Osteocyte (in vitro differentiated cells): Measurements from ENCODE around the gene MED8. TPM values are rescaled to one million over a fixed set of nuclear protein-coding genes. Genes with fewer than 3 reads are reported as not detected.

Source experiments
- DNase-seq: peaks from one replicate; pipeline ENCODE4 v3.0.0; 2021; ENCODE audit warnings: mixed read lengths; ENCODE audit not compliant: unreplicated experiment; ENCODE audit errors: extremely low spot score
- H3K27ac Mint-ChIP-seq: one replicate; pipeline ENCODE4 v1.8.0; 2021; ENCODE audit warnings: mild to moderate bottlenecking, mixed read lengths; ENCODE audit not compliant: unreplicated experiment
- H3K27me3 Mint-ChIP-seq: one replicate; pipeline ENCODE4 v1.8.0; 2021; ENCODE audit warnings: mixed read lengths; ENCODE audit not compliant: unreplicated experiment
- H3K36me3 Mint-ChIP-seq: one replicate; pipeline ENCODE4 v1.8.0; 2021; ENCODE audit warnings: mixed read lengths; ENCODE audit not compliant: unreplicated experiment
- H3K4me1 Mint-ChIP-seq: one replicate; pipeline ENCODE4 v1.8.0; 2021; ENCODE audit warnings: mixed read lengths; ENCODE audit not compliant: unreplicated experiment
- H3K4me3 Mint-ChIP-seq: one replicate; pipeline ENCODE4 v1.8.0; 2021; ENCODE audit warnings: mild to moderate bottlenecking, moderate library complexity, mixed read lengths; ENCODE audit not compliant: unreplicated experiment
- H3K9me3 Mint-ChIP-seq: one replicate; pipeline ENCODE4 v1.8.0; 2021; ENCODE audit warnings: mixed read lengths; ENCODE audit not compliant: unreplicated experiment
- CTCF ChIP-seq: fragments of 200-600 bp; sonication (generic); IDR thresholded peaks from 2 replicates; pipeline ENCODE4 v1.5.0; 2021; ENCODE audit warnings: antibody characterized with exemption, mild to moderate bottlenecking, moderate library complexity
- total RNA-seq: library from RNA; stranded (reverse); gene quantifications from 2 replicates; pipeline ENCODE4 v1.2.1, GENCODE V29; 2021

The MED8 gene
- total RNA-seq, 1 donor from 2014 or later: 40.4 TPM

GRCh38 chr1:43432907-43433306, 43.3 kb upstream of the MED8 start:
- Mint-ChIP-seq H3K36me3 (peaks cover 54% of the 10 kb centered on the region), H3K27me3 (no peaks in the 10 kb centered on the region), H3K27ac (no peak overlapping the region), H3K4me1 (no peaks in the 10 kb centered on the region), H3K9me3 (no peaks in the 10 kb centered on the region), H3K4me3 (no peak overlapping the region)
- no peak for TF ChIP-seq CTCF
- no peak for DNase-seq

GRCh38 chr1:43432171-43432860, 42.7 kb upstream of the MED8 start:
- H3K27ac Mint-ChIP-seq: no peak overlapping the region
- no peak for DNase-seq
- H3K36me3 Mint-ChIP-seq: peaks cover 50% of the 10 kb centered on the region
- no peaks in the 10 kb centered on the region for H3K27me3 Mint-ChIP-seq
- H3K9me3 Mint-ChIP-seq: no peaks in the 10 kb centered on the region
- H3K4me3 Mint-ChIP-seq: no peak overlapping the region
- TF ChIP-seq CTCF: no peak
- no peaks in the 10 kb centered on the region for H3K4me1 Mint-ChIP-seq

- H3K27me3 Mint-ChIP-seq: no peaks in the 10 kb centered on the region
- H3K4me1 Mint-ChIP-seq: no peaks in the 10 kb centered on the region
- TF ChIP-seq CTCF: no peak
- H3K4me3 Mint-ChIP-seq: no peak overlapping the region
- H3K9me3 Mint-ChIP-seq: no peaks in the 10 kb centered on the region
- no peak for DNase-seq
- peaks cover 54% of the 10 kb centered on the region for H3K36me3 Mint-ChIP-seq
- no peak overlapping the region for H3K27ac Mint-ChIP-seq
Observed at GRCh38 chr1:43431676-43432075, 42.1 kb upstream of the MED8 start.

- H3K4me3 Mint-ChIP-seq: no peak overlapping the region
- no peaks in the 10 kb centered on the region for H3K4me1 Mint-ChIP-seq
- no peaks in the 10 kb centered on the region for H3K27me3 Mint-ChIP-seq
- peaks cover 62% of the 10 kb centered on the region for H3K36me3 Mint-ChIP-seq
- DNase-seq: no peak
- no peaks in the 10 kb centered on the region for H3K9me3 Mint-ChIP-seq
- no peak overlapping the region for H3K27ac Mint-ChIP-seq
- no peak for TF ChIP-seq CTCF
Observed at GRCh38 chr1:43430831-43431230, 41.2 kb upstream of the MED8 start.

GRCh38 chr1:43427941-43428340, 38.3 kb upstream of the MED8 start:
- Mint-ChIP-seq H3K27me3 (no peaks in the 10 kb centered on the region), H3K36me3 (peaks cover 53% of the 10 kb centered on the region), H3K4me1 (no peaks in the 10 kb centered on the region), H3K4me3 (no peak overlapping the region), H3K9me3 (no peaks in the 10 kb centered on the region), H3K27ac (no peak overlapping the region)
- TF ChIP-seq CTCF: no peak
- no peak for DNase-seq
